Measurements from ENCODE around the gene TMIE. TPM values are rescaled to one million over a fixed set of nuclear protein-coding genes. Genes with fewer than 3 reads are reported as not detected.
A peak's percentile ranks its signal among the peaks of the same experiment; 100 is the strongest.

The TMIE gene
- total and polyA plus RNA-seq, 9 of the 15 experiments (the other 6 are each of a cell fraction or from before 2014, with no cell fraction given) = not detected

DNA sequence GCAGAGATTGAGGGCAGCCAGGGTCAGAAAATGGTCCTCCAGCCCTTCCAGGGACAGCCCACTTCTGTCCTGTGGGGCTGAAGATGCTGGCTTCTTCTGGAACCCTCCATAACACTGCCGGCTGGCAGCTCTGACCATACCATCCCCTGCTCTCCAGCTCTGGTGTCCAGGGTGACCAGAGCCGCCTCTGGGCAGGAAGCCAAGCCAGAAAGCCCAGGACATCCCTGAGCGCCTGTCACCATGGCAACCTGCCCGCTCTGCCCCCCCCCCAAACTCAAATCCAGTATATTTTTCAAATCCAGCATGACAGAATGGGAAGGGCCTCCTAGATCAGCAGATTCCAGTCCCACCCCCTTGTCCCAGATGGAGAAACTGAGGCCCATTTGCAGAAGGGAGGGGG lies 420 bp upstream of the TMIE start:
- no peak for ATAC-seq
- no TSS peak for BruUV-seq (replicated peaks)
- Histone ChIP-seq H3K27me3 (ENCODE audit: control insufficient read depth in 2 of 2, insufficient read depth in 2 of 2, low read length in 2 of 2) (peaks cover 6 to 40% of the 10 kb centered on the region in 2 experiments), H2AFZ (ENCODE audit: low read depth, low read length) (no peak overlapping the region), H3K79me2 (ENCODE audit: control insufficient read depth, insufficient read depth, low read length) (no peaks in the 10 kb centered on the region), H3K4me3 (no peak overlapping the region), H3K9me3 (replicated peaks; ENCODE audit: control insufficient read depth, insufficient read depth, low read depth, low read length) (no peaks in the 10 kb centered on the region), H3K9ac (ENCODE audit: insufficient read depth in 1 of 2, low read depth in 2 of 2, low read length in 2 of 2) (no peak overlapping the region), H3K9me1 (ENCODE audit: control insufficient read depth, insufficient read depth, low read length) (no peaks in the 10 kb centered on the region), H4K20me1 (replicated peaks; ENCODE audit: control insufficient read depth, insufficient read depth, low read length) (peaks cover 21% of the 10 kb centered on the region), H3K36me3 (ENCODE audit: control insufficient read depth, insufficient read depth, low read length) (no peaks in the 10 kb centered on the region), H3K4me2 (ENCODE audit: insufficient read depth, low read length) (no peak overlapping the region), H3K4me1 (replicated peaks in 1 of 2; ENCODE audit: control insufficient read depth in 2 of 2, insufficient read depth in 2 of 2, low read length in 2 of 2) (peaks cover 0 to 8% of the 10 kb centered on the region in 2 experiments; a peak in 2 of 5 replicates), H3K27ac (ENCODE audit: extremely low read depth, low read depth, low read length) (no peak overlapping the region)
- intact Hi-C loops (cut with micrococcal nuclease) (loop anchor here (10.0 kb wide), 2 partner anchors 294 to 674 kb away; no protein-coding TSS in a partner anchor), in situ Hi-C loops (cut with MboI) (no loop called here)
- peak in 2 of 4 experiments; percentile 47 to 49 for DNase-seq (ENCODE audit: extremely low read depth in 1 of 4, low spot score in 3 of 4)
- 3% methylated on average over 4 of the region's 4 CpGs for WGBS (ENCODE audit: insufficient coverage, low coverage, missing lambda C conversion rate)
- ChIA-PET CTCF (ENCODE audit: low intra/inter-chr PET ratio) (no interaction called here), POLR2A (no interaction called here)
- TF ChIP-seq JUN (IDR thresholded peaks at IDR 0.05; ENCODE audit: borderline replicate concordance, low read depth, low read length) = no peak
- TF ChIP-seq JUN (CRISPR knock-in tag; IDR thresholded peaks at IDR 0.05; ENCODE audit: borderline replicate concordance) = no peak
- TF ChIP-seq NFIC (IDR thresholded peaks at IDR 0.05) = peak; percentile 59
- peak; percentile 86 for TF ChIP-seq RFX1 (IDR thresholded peaks at IDR 0.05)
- TF ChIP-seq ZNF740 (CRISPR knock-in tag; IDR thresholded peaks at IDR 0.05) = peak; percentile 79
- peak in 1 of 2 experiments; percentile 55; a peak in 1 of 4 replicates for TF ChIP-seq ZNF740 (tag; IDR thresholded peaks at IDR 0.05)
- no peak for TF ChIP-seq GABPB2 (CRISPR knock-in tag; conservative IDR thresholded peaks at IDR 0.05)
- TF ChIP-seq, protein P1, sequence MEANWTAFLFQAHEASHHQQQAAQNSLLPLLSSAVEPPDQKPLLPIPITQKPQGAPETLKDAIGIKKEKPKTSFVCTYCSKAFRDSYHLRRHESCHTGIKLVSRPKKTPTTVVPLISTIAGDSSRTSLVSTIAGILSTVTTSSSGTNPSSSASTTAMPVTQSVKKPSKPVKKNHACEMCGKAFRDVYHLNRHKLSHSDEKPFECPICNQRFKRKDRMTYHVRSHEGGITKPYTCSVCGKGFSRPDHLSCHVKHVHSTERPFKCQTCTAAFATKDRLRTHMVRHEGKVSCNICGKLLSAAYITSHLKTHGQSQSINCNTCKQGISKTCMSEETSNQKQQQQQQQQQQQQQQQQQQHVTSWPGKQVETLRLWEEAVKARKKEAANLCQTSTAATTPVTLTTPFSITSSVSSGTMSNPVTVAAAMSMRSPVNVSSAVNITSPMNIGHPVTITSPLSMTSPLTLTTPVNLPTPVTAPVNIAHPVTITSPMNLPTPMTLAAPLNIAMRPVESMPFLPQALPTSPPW (CRISPR knock-in tag; IDR thresholded peaks at IDR 0.05) = peak; percentile 45
- no peak for TF ChIP-seq ETV1 (tag; conservative IDR thresholded peaks at IDR 0.05; ENCODE audit: low read depth)
- no peak for FAIRE-seq

All from K562 (cell line).